AG08396 (cell line): ENCODE data around the gene RAP2A.

Experiments used
- DNase-seq: peaks from one replicate; pipeline ENCODE4 v3.0.0; 2012; ENCODE audit warnings: low spot score, mixed read lengths

The RAP2A gene

DNA sequence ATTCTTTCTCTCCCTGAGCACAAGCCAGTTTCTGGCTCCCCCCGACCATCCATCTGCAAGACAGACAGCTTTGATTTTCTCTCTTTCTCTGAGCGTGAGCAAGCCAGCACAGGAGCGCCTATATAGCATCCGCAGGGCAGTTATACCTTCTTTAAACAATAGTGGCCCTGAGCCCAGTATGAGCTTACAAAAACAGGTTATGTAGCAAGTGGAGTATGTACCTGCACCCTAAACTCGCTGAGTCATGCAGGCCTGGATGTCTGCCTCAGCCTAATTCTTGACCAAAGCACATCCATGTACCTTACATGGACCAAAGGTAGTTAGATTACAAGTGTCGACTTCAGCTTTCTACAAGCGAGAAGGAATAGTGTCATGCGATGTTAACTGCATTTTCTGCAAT, 61.7 kb downstream of the RAP2A start:
- no peak for DNase-seq

DNA sequence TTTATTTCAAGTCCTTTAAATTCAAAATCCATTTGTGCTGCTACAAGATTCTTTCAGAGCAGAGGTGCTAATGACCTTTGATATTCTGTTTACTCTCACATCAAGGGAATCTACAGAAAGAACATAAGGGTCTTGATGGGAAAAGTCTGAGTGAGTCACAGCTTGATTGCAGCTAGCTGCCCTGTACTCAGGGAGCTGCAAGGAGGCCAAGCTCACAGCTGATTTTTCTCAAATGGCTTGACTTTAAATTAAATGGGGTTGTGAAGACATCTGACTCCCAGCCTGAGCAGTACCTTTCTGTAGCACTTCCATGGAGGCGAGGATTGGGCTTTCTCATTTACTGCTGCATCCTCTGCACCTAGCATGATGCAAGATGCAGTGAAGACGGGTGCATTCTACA, 62.5 kb downstream of the RAP2A start:
- no peak for DNase-seq

DNA sequence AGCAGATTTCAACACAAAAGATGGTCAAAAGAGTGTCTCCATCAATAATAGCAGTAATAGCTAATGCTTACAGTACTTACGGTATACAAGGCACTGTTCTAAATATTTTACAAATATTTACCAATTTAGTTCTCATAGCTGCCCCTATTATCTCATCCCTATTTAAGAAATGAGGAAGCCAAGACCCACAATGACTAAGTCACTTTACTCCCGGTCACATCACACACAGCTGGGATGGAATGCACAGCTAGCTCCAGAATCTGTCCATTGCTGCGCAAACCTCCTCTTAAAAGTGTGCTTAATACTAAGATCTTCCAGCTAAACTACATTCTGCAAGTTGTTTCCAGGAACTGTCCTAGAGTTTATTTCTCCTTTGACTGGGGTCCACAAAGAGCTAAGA, 63.4 kb downstream of the RAP2A start:
- no peak for DNase-seq

DNA sequence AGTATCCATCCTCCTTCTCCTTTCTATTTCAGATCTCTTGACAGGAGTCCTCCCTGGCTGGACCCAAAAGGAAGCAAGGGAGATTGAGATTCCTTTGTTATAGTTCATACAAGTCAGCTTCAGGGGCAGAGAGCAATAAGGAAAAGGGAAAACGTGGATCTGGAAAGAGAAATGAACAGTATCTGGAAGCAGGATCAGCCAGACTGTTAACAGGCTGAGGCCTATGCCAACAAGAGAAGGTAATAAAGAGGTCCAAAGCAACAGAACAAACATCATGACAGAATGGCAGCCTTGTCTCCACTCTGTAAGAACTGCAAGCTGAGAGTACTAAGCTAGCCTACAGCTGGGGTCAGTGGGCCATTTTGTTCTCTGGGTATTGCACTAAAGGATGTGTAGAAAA, 64.5 kb downstream of the RAP2A start:
- DNase-seq: no peak

DNA sequence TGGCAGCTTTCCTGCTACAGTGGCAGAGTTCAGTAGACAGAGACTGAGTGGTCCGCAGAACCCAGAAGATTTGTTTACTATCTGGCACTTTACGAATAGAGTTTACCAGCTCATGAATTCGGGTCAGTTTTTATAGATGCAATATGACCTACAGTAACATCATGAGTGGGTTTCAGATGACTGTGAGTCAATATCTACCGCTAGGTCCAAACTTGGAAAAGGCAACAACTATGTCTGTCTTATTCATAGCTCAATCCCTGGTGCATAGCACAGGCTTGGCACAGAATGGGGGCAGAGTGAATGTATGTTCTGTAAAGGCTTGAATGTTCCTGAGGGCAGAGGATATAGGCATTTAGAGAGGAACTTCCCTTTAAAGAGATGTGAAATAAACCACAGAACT, 65.2 kb downstream of the RAP2A start:
- DNase-seq: no peak

DNA sequence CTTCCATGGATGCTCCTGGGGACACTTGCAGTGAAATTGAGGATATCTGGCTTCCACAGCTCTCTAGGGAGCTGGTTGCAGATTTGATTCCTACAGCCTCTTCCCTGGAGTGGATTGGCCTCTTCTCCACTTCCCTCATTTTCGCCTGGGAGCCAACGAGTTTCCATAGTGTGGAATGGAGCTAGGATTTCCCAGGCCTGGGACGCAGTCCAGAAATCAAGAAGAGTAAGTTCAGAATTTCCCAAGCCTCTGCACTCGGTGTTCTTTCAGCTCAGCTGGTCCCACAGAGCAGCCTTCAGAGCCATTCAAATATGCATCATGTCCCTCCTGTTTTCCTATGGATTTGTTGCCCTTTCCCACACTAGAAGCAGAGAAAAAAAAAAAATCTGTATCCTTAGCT, 68.2 kb downstream of the RAP2A start:
- no peak for DNase-seq

DNA sequence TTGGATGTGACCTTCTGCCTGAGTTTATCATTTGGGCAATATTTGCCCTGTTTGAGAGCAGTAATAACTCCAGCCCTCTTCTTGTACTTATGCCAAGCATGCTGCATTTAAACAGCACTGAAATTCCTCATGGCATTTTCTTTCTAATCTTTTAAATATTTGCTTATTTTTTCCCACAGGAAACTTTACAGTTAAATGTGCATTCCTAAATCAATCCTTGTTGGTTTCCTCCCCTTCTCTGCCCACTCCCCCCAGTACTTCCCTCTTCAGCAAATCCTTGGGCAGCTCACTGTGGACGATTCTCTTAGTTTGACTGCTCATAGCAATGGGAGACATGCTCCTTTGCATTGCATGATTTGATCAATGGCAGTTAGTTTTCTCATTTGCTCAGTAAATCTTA, 68.7 kb downstream of the RAP2A start:
- DNase-seq: no peak

DNA sequence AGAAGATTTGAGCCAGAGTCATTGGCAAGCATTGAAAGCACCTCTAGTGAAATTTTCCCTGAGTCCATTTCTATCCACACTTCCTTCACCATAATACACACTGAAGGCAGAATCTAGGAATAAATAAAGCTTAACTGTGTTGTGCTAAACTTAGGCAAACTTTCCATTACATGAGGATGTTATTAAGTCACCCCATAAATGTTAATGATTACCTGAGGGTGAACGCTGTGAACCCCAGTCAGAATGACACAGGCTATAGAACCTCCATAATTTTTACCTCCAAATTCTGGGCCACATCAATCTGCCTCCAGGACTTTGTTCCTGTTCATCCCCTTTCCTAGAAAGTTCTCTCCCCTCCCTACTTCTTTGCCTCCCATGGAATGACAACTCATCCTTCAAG, 71.0 kb downstream of the RAP2A start:
- DNase-seq: no peak

DNA sequence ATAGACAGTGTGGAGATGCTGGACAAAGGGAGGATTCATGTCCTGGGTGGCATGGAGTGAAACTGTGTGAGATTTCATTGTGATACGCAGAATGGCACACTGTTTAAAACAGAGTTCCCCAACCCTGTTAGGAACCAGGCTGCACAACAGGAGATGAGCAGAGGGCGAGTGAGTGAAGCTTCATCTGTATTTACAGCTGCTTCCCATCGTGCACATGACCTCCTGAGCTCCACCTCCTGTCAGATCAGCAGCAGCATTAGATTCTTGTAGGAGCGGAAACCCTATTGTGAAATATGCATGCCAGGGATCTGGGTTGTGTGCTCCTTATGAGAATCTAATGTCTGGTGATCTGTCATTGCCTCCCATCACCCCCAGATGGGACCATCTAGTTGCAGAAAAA, 72.5 kb downstream of the RAP2A start:
- DNase-seq: no peak

DNA sequence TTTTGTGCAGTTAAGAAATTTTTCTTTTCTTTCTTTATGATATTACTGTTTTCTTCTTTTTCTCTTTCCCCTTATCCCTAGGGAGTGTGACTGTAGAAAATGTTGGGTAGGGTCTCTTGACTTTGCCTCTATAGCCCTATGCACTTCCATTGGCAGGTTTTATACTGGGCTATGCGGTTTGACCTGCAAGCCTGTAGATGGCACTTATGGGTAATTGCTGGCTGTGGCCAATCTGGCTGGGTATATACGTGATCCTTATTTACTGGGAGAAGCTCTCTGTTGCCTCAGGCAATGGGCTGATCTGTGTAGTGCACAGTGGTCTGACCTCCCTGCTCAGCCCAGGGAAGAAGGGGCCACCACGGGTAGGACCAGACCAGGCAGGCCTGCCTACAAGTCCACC, 78.8 kb downstream of the RAP2A start:
- DNase-seq: no peak

DNA sequence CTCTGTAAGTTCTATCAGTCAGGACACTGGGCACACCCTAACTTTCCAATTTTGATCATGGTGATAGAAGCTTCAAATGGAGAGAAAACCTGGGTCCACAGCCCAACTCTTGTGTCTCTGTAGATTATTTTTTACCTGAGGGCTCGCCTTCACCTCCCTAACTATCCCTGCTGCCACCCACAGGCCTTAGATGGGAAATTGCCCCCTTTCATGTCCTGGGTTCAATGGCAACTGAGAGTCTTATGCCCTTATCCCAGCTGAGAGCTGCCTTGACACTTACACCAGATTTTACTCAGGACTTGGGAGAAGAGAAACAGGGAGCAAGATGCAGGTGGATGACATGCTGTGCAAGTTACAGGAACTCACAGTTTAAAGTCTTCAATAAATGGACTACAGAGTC, 81.7 kb downstream of the RAP2A start:
- no peak for DNase-seq

DNA sequence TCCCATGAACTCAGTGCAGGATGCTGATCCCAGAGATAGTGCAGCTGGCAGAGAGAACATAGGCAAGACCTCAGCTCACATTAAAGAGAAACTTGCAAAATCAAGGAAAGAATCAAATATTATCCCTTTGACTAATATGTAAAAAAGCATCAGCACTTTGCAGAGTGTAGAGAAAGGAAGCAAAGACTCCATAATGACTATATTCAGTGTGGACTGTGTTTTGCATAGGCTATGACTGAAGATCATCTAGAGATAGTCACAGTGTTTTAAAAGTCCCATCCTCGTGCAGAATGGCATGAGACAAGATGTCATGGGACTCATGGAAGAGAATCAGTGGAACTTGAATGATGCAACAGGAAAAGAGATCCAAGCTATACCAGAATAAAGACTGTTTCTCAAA, 84.0 kb downstream of the RAP2A start:
- DNase-seq: no peak
